NCI-H2227 treated with DMSO at 0.1 percent for 48 hours (cell line): ENCODE results near the gene DARS2.

ENCODE experiments used
- DNase-seq: peaks from one replicate; lab custom pipeline; 2025; lab: John Stamatoyannopoulos, UW

Gene DARS2

GRCh38 chr1:173887627-173888026, 63.2 kb downstream of the DARS2 start:
- no peak for DNase-seq

GRCh38 chr1:173888749-173889148, 64.3 kb downstream of the DARS2 start:
- DNase-seq, result no peak

GRCh38 chr1:173889885-173890284, 65.4 kb downstream of the DARS2 start:
- DNase-seq, result no peak

GRCh38 chr1:173893611-173894010, 69.1 kb downstream of the DARS2 start:
- DNase-seq, result no peak

GRCh38 chr1:173894189-173894588, 69.7 kb downstream of the DARS2 start:
- no peak for DNase-seq

- DNase-seq, result no peak
Measured at GRCh38 chr1:173900427-173900826, 76.0 kb downstream of the DARS2 start.

GRCh38 chr1:173900992-173901391, 76.5 kb downstream of the DARS2 start:
- no peak for DNase-seq

GRCh38 chr1:173903827-173904531, 79.5 kb downstream of the DARS2 start:
- DNase-seq, result no peak
